NCI-H2107 treated with DMSO at 0.1 percent for 48 hours (cell line): ENCODE data around the gene TNS3.

Source experiments
- DNase-seq: peaks from one replicate; lab custom pipeline; 2025; ENCODE audit not compliant: unreplicated experiment; lab: John Stamatoyannopoulos, UW

The TNS3 gene

GRCh38 chr7:47320296-47320695, 261.6 kb downstream of the TNS3 start:
- DNase-seq: no peak

- no peak for DNase-seq
Observed at GRCh38 chr7:47318395-47319182, 263.3 kb downstream of the TNS3 start.

- DNase-seq: no peak
Observed at GRCh38 chr7:47317487-47317886, 264.4 kb downstream of the TNS3 start.

GRCh38 chr7:47314728-47315607, 266.9 kb downstream of the TNS3 start:
- DNase-seq: no peak

DNA sequence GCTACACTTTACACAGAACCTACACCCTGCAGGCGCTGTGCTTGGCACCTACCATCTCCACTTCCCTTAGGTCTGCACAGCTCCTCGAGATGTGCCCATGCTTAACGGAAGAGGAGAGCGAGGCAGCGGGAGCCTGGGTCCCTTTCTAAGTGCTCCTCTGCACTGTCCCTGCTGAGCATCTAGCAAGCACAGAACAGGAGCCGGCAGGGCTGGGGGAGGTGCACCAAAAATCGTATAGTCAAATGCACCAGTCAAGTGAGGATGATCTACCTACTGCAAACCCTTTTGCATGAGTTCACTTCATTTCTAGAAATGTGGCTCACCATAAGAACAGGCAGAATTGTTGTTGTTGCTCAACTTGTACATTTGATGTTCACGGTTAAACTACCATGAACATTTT, 267.7 kb downstream of the TNS3 start:
- no peak for DNase-seq

DNA sequence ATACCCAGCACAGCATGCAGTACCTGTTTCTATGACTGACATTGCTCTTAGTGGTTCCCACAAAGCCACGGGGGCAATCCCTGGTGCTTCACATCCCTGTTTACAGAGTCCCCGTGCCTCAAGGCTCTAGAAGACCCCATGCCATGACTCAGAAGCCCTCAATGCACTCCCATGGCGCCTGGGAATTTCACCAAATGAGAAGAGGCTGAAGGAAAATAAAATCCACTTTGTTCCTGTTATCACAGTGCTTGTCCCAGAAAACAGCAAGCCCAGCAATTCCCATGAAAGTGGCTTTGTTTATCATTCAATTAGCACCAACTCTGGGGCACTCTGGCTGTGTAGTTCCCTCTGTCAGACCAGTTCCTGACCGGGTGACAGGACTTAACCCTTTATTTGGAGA, 268.3 kb downstream of the TNS3 start:
- no peak for DNase-seq

DNA sequence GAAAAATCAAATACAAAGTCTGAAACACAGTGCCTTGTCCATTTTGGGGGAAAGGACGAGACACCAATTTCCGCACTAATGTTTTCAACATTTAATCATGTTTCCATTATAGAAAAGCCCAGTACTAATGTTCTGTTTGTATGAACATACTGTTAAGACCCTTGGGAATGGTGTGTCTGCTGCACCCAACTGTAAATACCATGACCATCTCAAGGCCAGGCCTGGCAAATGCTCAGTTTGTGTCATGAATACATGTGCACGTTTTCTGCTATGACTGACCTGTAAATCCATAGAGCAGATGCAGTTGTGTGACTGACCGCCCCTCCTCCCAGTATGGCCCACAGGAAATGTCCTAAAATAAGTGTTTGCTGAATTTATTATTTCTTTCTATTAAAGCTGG, 270.0 kb downstream of the TNS3 start:
- no peak for DNase-seq

- DNase-seq: no peak
Observed at GRCh38 chr7:47310020-47310419, 271.9 kb downstream of the TNS3 start.

GRCh38 chr7:47308808-47309207, 273.1 kb downstream of the TNS3 start:
- no peak for DNase-seq

DNA sequence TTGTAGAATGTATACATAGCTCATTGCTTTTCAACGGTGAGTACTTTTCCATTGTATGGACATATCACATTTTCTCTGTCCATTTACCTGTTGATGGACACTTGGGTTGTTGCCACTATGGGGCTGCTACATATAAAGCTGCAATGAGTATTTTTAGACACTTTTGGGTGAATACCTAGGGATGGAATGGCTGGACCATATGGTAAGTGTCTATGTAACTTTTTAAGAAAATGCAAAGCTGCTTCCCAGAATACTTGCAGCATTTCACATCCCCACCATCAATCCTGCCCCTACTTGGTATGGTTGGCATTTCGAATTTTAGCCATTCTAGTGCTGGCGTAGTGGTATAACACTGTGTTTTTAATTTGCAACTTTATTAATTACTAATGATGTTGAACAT, 274.6 kb downstream of the TNS3 start:
- no peak for DNase-seq

DNA sequence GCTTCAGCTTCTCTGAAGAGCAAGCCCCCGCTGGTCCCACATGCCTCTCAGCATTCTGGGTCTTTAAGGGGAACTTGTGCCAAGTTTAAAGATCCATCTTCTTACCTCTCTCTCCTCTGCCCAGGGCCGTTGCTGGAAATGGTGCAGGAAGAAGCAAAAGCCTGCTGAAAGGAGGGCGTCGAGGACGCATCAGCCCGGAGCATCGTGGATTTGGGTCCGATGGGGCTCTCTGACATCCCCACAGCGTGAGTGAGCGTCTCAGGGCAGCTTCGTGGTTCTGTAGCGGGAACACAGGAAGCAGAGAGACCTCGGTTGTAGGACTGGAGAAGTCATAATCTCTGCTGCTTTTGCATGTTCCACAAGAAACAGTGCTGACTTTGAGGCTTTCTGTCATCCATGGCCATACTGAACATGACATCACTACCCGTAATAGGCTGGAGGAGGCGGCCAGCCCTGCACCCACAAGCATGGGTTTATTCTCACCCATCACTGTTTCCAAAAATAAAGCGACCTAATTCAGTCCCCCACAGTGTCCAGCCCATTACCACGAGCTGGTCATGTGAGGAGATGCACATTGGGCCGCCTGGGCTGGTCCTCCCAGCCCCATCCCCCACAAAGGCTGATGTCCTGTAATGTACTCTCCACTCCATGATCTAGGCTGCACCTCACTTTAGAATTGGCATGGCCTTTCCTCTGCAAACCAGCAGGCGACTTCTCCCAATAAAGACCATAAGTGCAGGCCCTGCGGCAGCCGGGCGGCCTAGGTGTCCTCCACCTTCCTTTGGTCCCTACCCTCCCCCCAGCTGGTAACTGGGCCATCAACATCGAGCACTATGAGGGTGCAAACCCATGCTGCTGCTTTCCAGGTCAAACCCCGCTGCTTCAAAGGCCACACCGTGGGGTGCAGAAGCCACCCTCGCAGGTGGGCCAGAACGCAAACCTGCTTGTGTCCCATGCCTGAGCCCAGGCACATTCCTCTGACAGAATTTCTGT, 276.9 kb downstream of the TNS3 start:
- no peak for DNase-seq

DNA sequence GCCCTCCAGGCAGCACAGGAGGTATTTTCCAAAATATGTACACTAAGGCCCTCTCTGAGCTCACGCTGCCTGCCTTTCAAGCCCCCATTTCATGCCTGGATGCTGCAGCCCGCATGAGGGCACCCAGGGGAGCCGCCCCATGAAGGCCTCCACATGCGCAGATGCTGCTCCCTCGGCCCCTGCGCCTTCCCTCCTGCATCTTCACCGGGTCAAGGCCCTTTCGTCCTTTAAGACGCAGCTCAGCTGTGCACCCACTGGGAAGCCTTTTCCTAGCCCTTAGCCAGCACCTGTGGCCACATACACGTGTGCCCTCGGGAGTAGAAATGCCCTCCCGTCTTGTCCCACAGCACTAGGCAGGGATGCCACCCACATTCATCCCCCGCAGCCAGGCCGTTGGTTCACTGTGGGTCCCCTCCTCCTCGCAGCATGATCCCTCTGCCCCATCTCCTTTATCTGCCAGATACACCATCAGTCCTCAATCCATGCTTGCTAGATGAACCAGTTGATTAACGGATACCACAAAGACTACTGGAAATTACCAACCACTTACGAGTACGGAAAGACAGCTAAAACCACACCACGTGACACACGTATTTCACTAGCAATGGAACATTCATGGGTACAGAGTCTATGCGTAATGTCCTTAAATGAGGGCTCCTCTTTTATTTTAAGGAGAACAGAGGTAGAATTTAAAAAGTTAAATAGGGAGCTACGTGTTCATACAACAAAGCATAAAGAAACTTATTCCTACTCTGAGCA, 278.0 kb downstream of the TNS3 start:
- DNase-seq: no peak

GRCh38 chr7:47303014-47303694, 278.8 kb downstream of the TNS3 start:
- no peak for DNase-seq

DNA sequence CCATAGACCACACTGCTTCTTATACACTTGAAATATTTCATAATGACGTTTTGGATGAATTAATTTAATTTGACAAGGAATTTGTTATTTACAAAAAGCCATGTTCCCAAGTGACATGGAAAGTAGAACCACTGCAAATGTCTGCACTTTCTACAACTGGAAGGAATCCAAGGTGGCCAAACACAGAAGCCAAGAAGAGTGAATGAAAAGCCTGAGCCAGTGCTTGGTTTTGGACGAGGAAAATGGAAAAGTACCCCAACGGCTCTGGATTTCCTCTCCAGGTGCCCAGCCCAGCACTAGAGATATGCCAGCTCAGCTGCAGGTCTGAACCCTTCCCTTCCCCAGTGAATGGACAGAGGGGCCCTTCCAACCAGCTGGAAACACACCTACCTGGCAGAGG, 279.4 kb downstream of the TNS3 start:
- no peak for DNase-seq

- no peak for DNase-seq
Observed at GRCh38 chr7:47301657-47302295, 280.1 kb downstream of the TNS3 start.

DNA sequence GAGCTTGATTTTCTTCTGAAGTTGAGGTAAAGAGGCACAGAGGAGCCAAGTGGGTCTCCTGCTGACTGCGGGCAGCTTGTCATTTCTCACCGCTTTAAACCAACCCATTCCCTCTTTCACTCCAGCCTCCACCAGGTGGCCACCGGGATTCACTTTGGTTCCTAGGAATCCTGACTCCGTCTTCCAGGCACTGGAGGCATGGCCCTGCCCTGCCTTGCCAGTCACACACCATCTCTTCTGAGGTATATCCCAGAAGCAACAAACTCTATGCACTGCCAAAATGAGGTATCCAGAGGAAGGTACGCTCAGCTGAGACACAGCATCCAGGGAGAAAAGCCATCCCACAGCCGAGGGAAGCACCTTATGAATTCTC, 280.8 kb downstream of the TNS3 start:
- DNase-seq: no peak

GRCh38 chr7:47300472-47301104, 281.3 kb downstream of the TNS3 start:
- DNase-seq: no peak

GRCh38 chr7:47299496-47299895, 282.4 kb downstream of the TNS3 start:
- no peak for DNase-seq

GRCh38 chr7:47298636-47299035, 283.3 kb downstream of the TNS3 start:
- DNase-seq: no peak
